ENCODE results near the gene WDR86.

WDR86 gene

GRCh38 chr7:151378496-151379192 lies 31.2 kb downstream of the WDR86 start:
- no peak for DNase-seq

- no peak for DNase-seq
Observed at GRCh38 chr7:151378011-151378410, 31.8 kb downstream of the WDR86 start.

- DNase-seq = no peak
Observed at GRCh38 chr7:151377406-151377805, 32.4 kb downstream of the WDR86 start.

GRCh38 chr7:151376218-151376902 lies 33.5 kb downstream of the WDR86 start:
- no peak for DNase-seq

GRCh38 chr7:151375530-151376217 lies 34.2 kb downstream of the WDR86 start:
- DNase-seq = no peak

GRCh38 chr7:151374726-151375125 lies 35.1 kb downstream of the WDR86 start:
- no peak for DNase-seq

GRCh38 chr7:151374139-151374538 lies 35.7 kb downstream of the WDR86 start:
- DNase-seq = no peak

GRCh38 chr7:151373599-151373998 lies 36.2 kb downstream of the WDR86 start:
- no peak for DNase-seq

GRCh38 chr7:151372612-151373265 lies 37.1 kb downstream of the WDR86 start:
- DNase-seq = no peak

- DNase-seq = no peak
Observed at GRCh38 chr7:151371266-151371665, 38.6 kb downstream of the WDR86 start.

GRCh38 chr7:151368136-151368571 lies 41.7 kb downstream of the WDR86 start:
- peak; percentile 92 for DNase-seq

GRCh38 chr7:151367284-151367683 lies 42.6 kb downstream of the WDR86 start:
- no peak for DNase-seq

- DNase-seq = no peak
Observed at GRCh38 chr7:151366880-151367222, 43.0 kb downstream of the WDR86 start.

GRCh38 chr7:151366166-151366879 lies 43.5 kb downstream of the WDR86 start:
- DNase-seq = no peak

GRCh38 chr7:151363182-151363581 lies 46.7 kb downstream of the WDR86 start:
- no peak for DNase-seq

GRCh38 chr7:151361193-151361959 lies 48.5 kb downstream of the WDR86 start:
- no peak for DNase-seq

GRCh38 chr7:151352512-151352911 lies 57.3 kb downstream of the WDR86 start:
- no peak for DNase-seq

GRCh38 chr7:151351967-151352366 lies 57.9 kb downstream of the WDR86 start:
- no peak for DNase-seq

GRCh38 chr7:151351027-151351426 lies 58.8 kb downstream of the WDR86 start:
- peak; percentile 50 for DNase-seq

GRCh38 chr7:151349507-151349853 lies 60.4 kb downstream of the WDR86 start:
- peak; percentile 74 for DNase-seq

GRCh38 chr7:151348970-151349369 lies 60.9 kb downstream of the WDR86 start:
- no peak for DNase-seq

- no peak for DNase-seq
Observed at GRCh38 chr7:151347200-151347599, 62.6 kb downstream of the WDR86 start.

All from DMS53 (cell line).